Panc1 (cell line): Measurements from ENCODE around the gene VSIR.

Experiments used
- POLR2AphosphoS5 ChIP-seq: IDR thresholded peaks from 2 replicates; pipeline ENCODE4 v1.6.1; 2012; ENCODE audit warnings: mild to moderate bottlenecking, low read depth, low read length, moderate library complexity
- TF ChIP-seq, protein P1 (sequence below): fragments of 450-650 bp; IDR thresholded peaks from 2 replicates; pipeline ENCODE4 v1.5.1; 2017; ENCODE audit warnings: mild to moderate bottlenecking

DNA sequence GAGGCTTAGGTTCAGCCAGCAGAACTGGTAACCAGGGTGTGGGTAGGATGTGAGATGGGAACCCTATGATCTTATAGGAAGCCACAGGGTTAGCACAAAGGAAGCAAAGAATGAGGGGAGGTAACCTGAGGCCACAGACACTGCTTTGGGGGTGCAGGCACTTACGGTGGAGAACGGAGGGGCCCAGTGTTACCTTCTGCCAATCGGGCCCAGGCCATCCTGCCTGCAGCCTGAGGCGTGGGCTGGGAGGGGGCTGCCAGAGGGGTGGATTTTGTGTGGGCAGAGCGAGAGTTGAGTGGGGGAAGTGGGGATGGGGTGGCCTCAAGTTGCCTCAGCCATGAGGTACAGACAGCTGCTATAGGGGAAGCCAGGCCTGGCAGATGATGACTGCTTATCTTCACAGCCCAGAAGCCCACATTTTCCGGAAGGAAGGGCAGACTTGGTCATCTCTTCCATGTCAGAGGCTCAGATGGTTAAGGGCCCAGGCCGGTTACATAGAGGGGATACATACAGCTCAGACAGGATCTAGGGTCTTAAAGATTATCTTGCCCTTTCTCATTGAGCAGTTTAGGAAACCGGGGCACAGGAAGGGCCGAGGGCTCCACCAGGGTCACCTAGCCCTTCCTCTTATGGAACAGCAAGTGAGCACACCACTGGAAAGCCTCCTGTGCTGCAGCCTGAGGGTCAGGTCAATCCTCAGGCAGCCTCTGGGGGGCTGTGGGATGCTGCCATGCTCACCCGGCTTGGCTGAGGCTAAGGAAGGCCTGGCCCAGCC, 24.4 kb upstream of the VSIR start:
- TF ChIP-seq, protein P1, sequence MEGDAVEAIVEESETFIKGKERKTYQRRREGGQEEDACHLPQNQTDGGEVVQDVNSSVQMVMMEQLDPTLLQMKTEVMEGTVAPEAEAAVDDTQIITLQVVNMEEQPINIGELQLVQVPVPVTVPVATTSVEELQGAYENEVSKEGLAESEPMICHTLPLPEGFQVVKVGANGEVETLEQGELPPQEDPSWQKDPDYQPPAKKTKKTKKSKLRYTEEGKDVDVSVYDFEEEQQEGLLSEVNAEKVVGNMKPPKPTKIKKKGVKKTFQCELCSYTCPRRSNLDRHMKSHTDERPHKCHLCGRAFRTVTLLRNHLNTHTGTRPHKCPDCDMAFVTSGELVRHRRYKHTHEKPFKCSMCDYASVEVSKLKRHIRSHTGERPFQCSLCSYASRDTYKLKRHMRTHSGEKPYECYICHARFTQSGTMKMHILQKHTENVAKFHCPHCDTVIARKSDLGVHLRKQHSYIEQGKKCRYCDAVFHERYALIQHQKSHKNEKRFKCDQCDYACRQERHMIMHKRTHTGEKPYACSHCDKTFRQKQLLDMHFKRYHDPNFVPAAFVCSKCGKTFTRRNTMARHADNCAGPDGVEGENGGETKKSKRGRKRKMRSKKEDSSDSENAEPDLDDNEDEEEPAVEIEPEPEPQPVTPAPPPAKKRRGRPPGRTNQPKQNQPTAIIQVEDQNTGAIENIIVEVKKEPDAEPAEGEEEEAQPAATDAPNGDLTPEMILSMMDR, result no peak
- no peak for TF ChIP-seq POLR2AphosphoS5
